Gastroesophageal sphincter (tissue), 3 donors: ENCODE data around the gene IRF2BPL.
"Not testable (repeated sequence)": the region's sequence is repeated elsewhere in the genome, so short reads cannot be mapped to it uniquely, and the experiment has no call there.

Source experiments
- CTCF ChIP-seq, 4 experiments: fragments of 200-600 bp in 2 of 4; fragments of 450-650 bp in 2 of 4; sonication (generic) in 1 of 4; IDR thresholded peaks; one replicate each; pipeline ENCODE4 v1.5.1; 2017 to 2019; ENCODE audit warnings: antibody characterized with exemption in 4 of 4, mild to moderate bottlenecking in 2 of 4, moderate library complexity in 2 of 4
- EP300 ChIP-seq: sonication (generic); formaldehyde crosslinking; IDR thresholded peaks from one replicate; pipeline ENCODE4 v1.6.1; 2017; ENCODE audit warnings: antibody characterized with exemption, mild to moderate bottlenecking
- POLR2A ChIP-seq, 2 donors: fragments of 450-650 bp; IDR thresholded peaks; one replicate each; pipeline ENCODE4 v1.6.1; 2017; ENCODE audit warnings: antibody characterized with exemption in 2 of 2, mild to moderate bottlenecking in 2 of 2, moderate library complexity in 1 of 2
- POLR2AphosphoS5 ChIP-seq: sonication (generic); formaldehyde crosslinking; IDR thresholded peaks from one replicate; pipeline ENCODE4 v1.6.1; 2017; ENCODE audit warnings: antibody characterized with exemption

GRCh38 chr14:77021424-77021823 is 7.1 kb downstream of the IRF2BPL start:
- not testable (repeated sequence) for TF ChIP-seq CTCF (IDR thresholded peaks at IDR 0.05); POLR2AphosphoS5; POLR2A (IDR thresholded peaks at IDR 0.05); EP300
